Measurements from ENCODE around the gene FGFR1OP2.

The FGFR1OP2 gene

GRCh38 chr12:27005495-27005894 is 67.2 kb downstream of the FGFR1OP2 start:
- no peak overlapping the region for H3K4me3 ChIP-seq (ENCODE audit: control insufficient read depth, low read depth, low read length)
- no peak for TF ChIP-seq CTCF (IDR thresholded peaks at IDR 0.05; ENCODE audit: control insufficient read depth, insufficient read depth, low read depth, low read length, missing control alignments)
- DNase-seq (ENCODE audit: low read depth) = no peak

GRCh38 chr12:27006797-27007467 is 68.7 kb downstream of the FGFR1OP2 start:
- no peak for TF ChIP-seq CTCF (IDR thresholded peaks at IDR 0.05; ENCODE audit: control insufficient read depth, insufficient read depth, low read depth, low read length, missing control alignments)
- DNase-seq (ENCODE audit: low read depth) = no peak

GRCh38 chr12:27008081-27008480 is 69.8 kb downstream of the FGFR1OP2 start:
- DNase-seq (ENCODE audit: low read depth) = no peak
- no peak for TF ChIP-seq CTCF (IDR thresholded peaks at IDR 0.05; ENCODE audit: control insufficient read depth, insufficient read depth, low read depth, low read length, missing control alignments)
- H3K4me3 ChIP-seq (ENCODE audit: control insufficient read depth, low read depth, low read length) = no peak overlapping the region

More at GRCh38 chr12:27006797-27007467, 68.7 kb downstream of the FGFR1OP2 start:
- no peak overlapping the region for H3K4me3 ChIP-seq (ENCODE audit: control insufficient read depth, low read depth, low read length)

GRCh38 chr12:27009881-27010301 is 71.6 kb downstream of the FGFR1OP2 start:
- TF ChIP-seq CTCF (IDR thresholded peaks at IDR 0.05; ENCODE audit: control insufficient read depth, insufficient read depth, low read depth, low read length, missing control alignments) = no peak
- no peak overlapping the region for H3K4me3 ChIP-seq (ENCODE audit: control insufficient read depth, low read depth, low read length)
- no peak for DNase-seq (ENCODE audit: low read depth)

- no peak overlapping the region for H3K4me3 ChIP-seq (ENCODE audit: control insufficient read depth, low read depth, low read length)
- no peak for TF ChIP-seq CTCF (IDR thresholded peaks at IDR 0.05; ENCODE audit: control insufficient read depth, insufficient read depth, low read depth, low read length, missing control alignments)
- DNase-seq (ENCODE audit: low read depth) = no peak
Measured at GRCh38 chr12:27012239-27012981, 74.1 kb downstream of the FGFR1OP2 start.

GRCh38 chr12:27012982-27013255 is 74.6 kb downstream of the FGFR1OP2 start:
- no peak for DNase-seq (ENCODE audit: low read depth)
- TF ChIP-seq CTCF (IDR thresholded peaks at IDR 0.05; ENCODE audit: control insufficient read depth, insufficient read depth, low read depth, low read length, missing control alignments) = no peak
- no peak overlapping the region for H3K4me3 ChIP-seq (ENCODE audit: control insufficient read depth, low read depth, low read length)

Measured in AG09309 (cell line).